Stimulated activated CD8-positive, alpha-beta memory T cell treated with anti-CD3 and anti-CD28 coated beads, Interleukin-12 subunit alpha, Interleukin-12 subunit beta, amount 100 ng/mL, for 24 hours (primary cell): ENCODE measurements around the gene OR5AS1.
"Not testable (repeated sequence)": the region's sequence is repeated elsewhere in the genome, so short reads cannot be mapped to it uniquely, and the experiment has no call there.

Source experiments
- DNase-seq: peaks from one replicate; pipeline ENCODE4 v3.0.0-alpha.2; 2020; ENCODE audit errors: extremely low read depth

OR5AS1 gene

GRCh38 chr11:56027354-56027753 is at the start of gene OR5AS1:
Gene OR5AS1, plus strand, starts transcription at chr11:56027654. Its CDS starts 2,765 bp downstream, at chr11:56030419.
- DNase-seq: no peak

GRCh38 chr11:55994525-55994924 is 32.9 kb upstream of the OR5AS1 start, which contains the start of gene OR5F1:
Gene OR5F1, minus strand, starts transcription at chr11:55994625. Its CDS starts 0 bp downstream, at chr11:55994625.
- no peak for DNase-seq

GRCh38 chr11:56010716-56011115 is 16.7 kb upstream of the OR5AS1 start:
- no peak for DNase-seq

GRCh38 chr11:56013805-56014204 is 13.6 kb upstream of the OR5AS1 start:
- DNase-seq: no peak

GRCh38 chr11:56045538-56045937 is 18.1 kb downstream of the OR5AS1 start:
- DNase-seq: no peak

GRCh38 chr11:56048480-56048879 is 21.0 kb downstream of the OR5AS1 start:
- no peak for DNase-seq

- no peak for DNase-seq
Measured at GRCh38 chr11:56049487-56049886, 22.0 kb downstream of the OR5AS1 start.

- DNase-seq: not testable (repeated sequence)
Measured at GRCh38 chr11:56056366-56056765, 28.9 kb downstream of the OR5AS1 start.

GRCh38 chr11:56057661-56058237 is 30.3 kb downstream of the OR5AS1 start:
- not testable (repeated sequence) for DNase-seq

- DNase-seq: not testable (repeated sequence)
Measured at GRCh38 chr11:56058260-56058780, 30.9 kb downstream of the OR5AS1 start.

- no peak for DNase-seq
Measured at GRCh38 chr11:56066980-56067379, 39.5 kb downstream of the OR5AS1 start.
